B cell (primary cell): ENCODE results near the gene ATRIP. TPM values are rescaled to one million over a fixed set of nuclear protein-coding genes. Genes with fewer than 3 reads are reported as not detected.

Experiments
- ATAC-seq: fragments of 200-7000 bp; cut with Tn5 transposase; one replicate; pipeline ENCODE4 v1.10.0; 2021; ENCODE audit warnings: low read depth, mild to moderate bottlenecking, moderate number of reproducible peaks, moderate library complexity
- CTCF ChIA-PET: fragments of 350-600 bp; sonication (Branson Sonifier 250); formaldehyde crosslinking; loops from one replicate; lab custom pipeline; 2021; ENCODE audit warnings: antibody characterized with exemption, inconsistent platforms; lab: Charles Lee
- POLR2A ChIA-PET: fragments of 350-600 bp; sonication (Branson Sonifier 250); formaldehyde crosslinking; loops from one replicate; lab custom pipeline; 2021; ENCODE audit warnings: antibody characterized with exemption; lab: Charles Lee
- DNase-seq: peaks from one replicate; pipeline ENCODE4 v3.0.0; 2013
- H2AFZ ChIP-seq: 2 replicates; pipeline ENCODE4 v1.6.1; 2012; ENCODE audit warnings: mild to moderate bottlenecking, low read depth, low read length; ENCODE audit not compliant: insufficient read depth, poor library complexity, severe bottlenecking
- H3K27ac ChIP-seq, 2 donors: 1 replicate in 1 of 2; 2 replicates in 1 of 2; pipeline ENCODE4 v1.5.1; 2012 to 2013; ENCODE audit warnings: low read length in 2 of 2, mild to moderate bottlenecking in 2 of 2, moderate library complexity in 1 of 2
- H3K27me3 ChIP-seq, 4 experiments: fragments of 200-600 bp in 1 of 4; sonication (generic) in 1 of 4; replicated peaks in 1 of 4; 1 replicate in 2 of 4; 2 replicates in 2 of 4; pipeline versions ENCODE4 v1.6.1 to v1.7.0; 2013 to 2016; ENCODE audit warnings: low read length in 3 of 4, mild to moderate bottlenecking in 2 of 4, mixed read lengths in 1 of 4, moderate library complexity in 1 of 4; ENCODE audit not compliant: insufficient read depth in 4 of 4, control insufficient read depth in 3 of 4; ENCODE audit errors: control extremely low read depth in 1 of 4
- H3K36me3 ChIP-seq, 2 experiments: replicated peaks in 1 of 2; 1 replicate in 1 of 2; 2 replicates in 1 of 2; pipeline versions ENCODE4 v1.6.1 to v1.7.1; 2013; ENCODE audit warnings: low read length in 1 of 2; ENCODE audit not compliant: insufficient read depth in 2 of 2, control insufficient read depth in 1 of 2; ENCODE audit errors: control extremely low read depth in 1 of 2, extremely low read depth in 1 of 2
- H3K4me1 ChIP-seq, 2 donors: fragments of 200-600 bp in 1 of 2; sonication (generic) in 1 of 2; 1 replicate in 1 of 2; 2 replicates in 1 of 2; pipeline versions ENCODE4 v1.5.1 to v1.6.1; 2013 to 2017; ENCODE audit warnings: low read length in 2 of 2; ENCODE audit not compliant: control insufficient read depth in 2 of 2, insufficient read depth in 2 of 2
- H3K4me2 ChIP-seq: replicated peaks from 2 replicates; pipeline ENCODE3; 2012; ENCODE audit warnings: mild to moderate bottlenecking, low read depth, low read length; ENCODE audit not compliant: poor library complexity, severe bottlenecking
- H3K4me3 ChIP-seq, 5 experiments: fragments of 200-600 bp in 1 of 5; sonication (generic) in 1 of 5; 1 replicate in 3 of 5; 2 replicates in 2 of 5; pipeline versions ENCODE4 v1.5.1 to v1.7.0; 2011 to 2016; ENCODE audit warnings: low read length in 4 of 5, mild to moderate bottlenecking in 4 of 5, low read depth in 2 of 5, control low read depth in 1 of 5, moderate library complexity in 1 of 5; ENCODE audit not compliant: insufficient read depth in 1 of 5; ENCODE audit errors: control extremely low read depth in 1 of 5, extremely low read depth in 1 of 5
- H3K79me2 ChIP-seq: fragments of 200-600 bp; sonication (generic); one replicate; pipeline ENCODE4 v1.6.0; 2016; ENCODE audit warnings: low read length; ENCODE audit not compliant: control insufficient read depth, insufficient read depth
- H3K9ac ChIP-seq: fragments of 200-600 bp; sonication (generic); 2 replicates; pipeline ENCODE4 v1.6.1; 2017; ENCODE audit warnings: mild to moderate bottlenecking, low read length, moderate library complexity
- H3K9me3 ChIP-seq, 3 donors: one replicate each; pipeline versions ENCODE4 v1.6.1 to v1.7.1; 2013; ENCODE audit warnings: low read length in 2 of 3; ENCODE audit not compliant: control insufficient read depth in 2 of 3, insufficient read depth in 1 of 3; ENCODE audit errors: control extremely low read depth in 1 of 3
- H4K20me1 ChIP-seq: 2 replicates; pipeline ENCODE4 v1.6.0; 2012; ENCODE audit warnings: mild to moderate bottlenecking, low read length; ENCODE audit not compliant: insufficient read depth, control insufficient read depth, poor library complexity, severe bottlenecking
- H3K27ac Mint-ChIP-seq: one replicate; pipeline ENCODE4 v1.8.0; 2021; ENCODE audit warnings: mixed read lengths
- H3K27me3 Mint-ChIP-seq: one replicate; pipeline ENCODE4 v1.8.0; 2021; ENCODE audit warnings: mixed read lengths
- H3K4me1 Mint-ChIP-seq: one replicate; pipeline ENCODE4 v1.8.0; 2021; ENCODE audit warnings: mixed read lengths
- H3K4me3 Mint-ChIP-seq: one replicate; pipeline ENCODE4 v1.8.0; 2021; ENCODE audit warnings: mixed read lengths
- H3K9me3 Mint-ChIP-seq: one replicate; pipeline ENCODE4 v1.8.0; 2022; ENCODE audit warnings: mixed read lengths; ENCODE audit not compliant: insufficient read depth
- EZH2 ChIP-seq: IDR thresholded peaks from 2 replicates; pipeline ENCODE4 v1.6.1; 2012; ENCODE audit warnings: borderline replicate concordance, low read depth, mild to moderate bottlenecking, moderate library complexity, low read length; ENCODE audit not compliant: insufficient read depth, poor library complexity, severe bottlenecking
- WGBS: methylation state at CpG from one replicate; pipeline ENCODE4 v1.1.5; 2013; ENCODE audit warnings: missing lambda C conversion rate; ENCODE audit not compliant: insufficient coverage; 5-methylcytosine and 5-hydroxymethylcytosine counted together
- intact Hi-C: fragments of 100-400 bp; cut with micrococcal nuclease; formaldehyde crosslinking; loops from one replicate; pipeline ENCODE4 v1.10.0; 2022
- polyA plus RNA-seq: library from polyadenylated mRNA; depleted of rRNA; stranded (reverse); fragments of >200 nt; gene quantifications from 2 replicates; pipeline ENCODE4 v1.2.3, GENCODE V29; 2012
- total RNA-seq, 2 donors: library from RNA; stranded (reverse); fragments of 120-200 nt in 1 of 2; gene quantifications; 1 replicate in 1 of 2; 2 replicates in 1 of 2; pipeline versions ENCODE4 v1.2.3 to v1.2.4, GENCODE V29; 2013 to 2022
- TF ChIP-seq, protein P1 (sequence below): fragments of 200-600 bp; IDR thresholded peaks from one replicate; pipeline ENCODE4 v1.8.0; 2022; ENCODE audit warnings: antibody characterized with exemption, mild to moderate bottlenecking

ATRIP gene
- total and polyA plus RNA-seq, 2 donors (not counting 1 experiment from before 2014, with no cell fraction given) = 10.5 to 11.6 TPM

DNA sequence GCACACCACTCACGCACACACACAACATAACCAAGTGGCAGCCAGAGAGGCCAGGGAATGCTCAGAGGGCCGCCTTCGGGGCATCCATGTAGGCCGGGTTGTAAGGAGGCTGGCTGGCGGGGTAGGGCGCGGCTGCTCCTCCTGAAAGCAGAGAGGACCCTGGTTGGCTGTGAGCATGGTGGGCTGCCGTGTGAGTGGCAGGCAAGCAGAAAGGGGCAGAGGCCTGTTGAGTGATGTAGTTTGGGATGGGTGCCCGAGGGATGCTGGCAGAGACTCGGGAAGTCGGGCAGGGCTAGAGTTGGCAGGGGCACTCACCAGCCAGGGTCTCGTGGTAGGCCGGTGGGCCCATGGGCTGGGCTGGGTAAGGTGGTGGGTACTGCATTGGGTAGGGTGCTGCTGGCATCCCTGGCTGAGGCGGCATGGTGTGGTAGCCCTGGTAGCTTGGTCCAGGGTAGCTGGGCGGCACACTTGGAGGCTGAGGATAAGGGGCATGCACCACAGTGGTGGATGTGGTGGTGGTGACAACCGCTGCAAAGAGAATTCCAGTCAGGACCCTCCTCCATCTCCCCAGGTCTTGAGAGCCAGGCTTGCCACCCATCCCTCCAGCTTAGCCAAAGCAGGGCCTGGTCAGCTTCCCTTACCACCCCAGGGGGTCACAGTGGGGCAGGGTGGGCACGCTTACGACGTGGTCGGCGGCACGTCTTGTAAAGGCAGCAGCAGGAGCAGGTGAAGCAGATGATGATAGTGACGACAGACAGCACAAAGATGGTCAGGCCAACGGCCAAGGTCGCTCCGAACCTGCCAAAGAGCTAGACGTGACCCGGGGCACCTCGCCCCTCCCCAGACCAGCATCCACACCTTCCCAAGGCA lies 22.7 kb downstream of the ATRIP start:
- Histone ChIP-seq H2AFZ (no peak overlapping the region), H3K9ac (no peak overlapping the region), H3K9me3 (no peaks in the 10 kb centered on the region), H3K36me3 (peaks cover 0 to 37% of the 10 kb centered on the region in 2 experiments), H3K4me1 (peaks cover 67 to 78% of the 10 kb centered on the region in 2 donors), H3K27me3 (no peaks in the 10 kb centered on the region), H4K20me1 (peaks cover 35% of the 10 kb centered on the region), H3K4me3 (no peak overlapping the region), H3K27ac (peak overlapping the region; percentile 57 to 99), H3K4me2 (peak overlapping the region; percentile 95), H3K79me2 (peaks cover 86% of the 10 kb centered on the region)
- peak overlapping the region; percentile 94 for H3K4me3 Mint-ChIP-seq
- CTCF ChIA-PET = interaction anchor here (0.5 to 17.7 kb wide), 5 partner anchors 8 to 305 kb away, joined by 3 to 240 read pairs (median 4); partner anchors contain the start of gene SHISA5
- intact Hi-C loops = loop anchor here (10.0 kb wide), 1 partner anchor 216 kb away; the partner anchor contains the start of gene NCKIPSD
- WGBS = 94% methylated on average over 25 of the region's 29 CpGs
- no peak for ATAC-seq
- H3K27me3 Mint-ChIP-seq = no peaks in the 10 kb centered on the region
- peak overlapping the region; percentile 88 for H3K27ac Mint-ChIP-seq
- no peak for DNase-seq
- no peaks in the 10 kb centered on the region for H3K9me3 Mint-ChIP-seq
- TF ChIP-seq, protein P1, sequence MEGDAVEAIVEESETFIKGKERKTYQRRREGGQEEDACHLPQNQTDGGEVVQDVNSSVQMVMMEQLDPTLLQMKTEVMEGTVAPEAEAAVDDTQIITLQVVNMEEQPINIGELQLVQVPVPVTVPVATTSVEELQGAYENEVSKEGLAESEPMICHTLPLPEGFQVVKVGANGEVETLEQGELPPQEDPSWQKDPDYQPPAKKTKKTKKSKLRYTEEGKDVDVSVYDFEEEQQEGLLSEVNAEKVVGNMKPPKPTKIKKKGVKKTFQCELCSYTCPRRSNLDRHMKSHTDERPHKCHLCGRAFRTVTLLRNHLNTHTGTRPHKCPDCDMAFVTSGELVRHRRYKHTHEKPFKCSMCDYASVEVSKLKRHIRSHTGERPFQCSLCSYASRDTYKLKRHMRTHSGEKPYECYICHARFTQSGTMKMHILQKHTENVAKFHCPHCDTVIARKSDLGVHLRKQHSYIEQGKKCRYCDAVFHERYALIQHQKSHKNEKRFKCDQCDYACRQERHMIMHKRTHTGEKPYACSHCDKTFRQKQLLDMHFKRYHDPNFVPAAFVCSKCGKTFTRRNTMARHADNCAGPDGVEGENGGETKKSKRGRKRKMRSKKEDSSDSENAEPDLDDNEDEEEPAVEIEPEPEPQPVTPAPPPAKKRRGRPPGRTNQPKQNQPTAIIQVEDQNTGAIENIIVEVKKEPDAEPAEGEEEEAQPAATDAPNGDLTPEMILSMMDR = no peak
- TF ChIP-seq EZH2 = no peak
- peaks cover 66% of the 10 kb centered on the region for H3K4me1 Mint-ChIP-seq
- POLR2A ChIA-PET = no interaction called here

GRCh38 chr3:48470286-48470685 lies 23.7 kb downstream of the ATRIP start:
- Mint-ChIP-seq H3K4me1 (peaks cover 70% of the 10 kb centered on the region), H3K4me3 (peak overlapping the region; percentile 94), H3K9me3 (no peaks in the 10 kb centered on the region), H3K27me3 (no peaks in the 10 kb centered on the region), H3K27ac (peak overlapping the region; percentile 88)
- CTCF ChIA-PET = interaction anchor here (1.8 to 17.7 kb wide), 2 partner anchors 34 to 37 kb away, joined by 5 to 240 read pairs; partner anchors contain the start of gene SHISA5
- Histone ChIP-seq H3K4me2 (peak overlapping the region; percentile 95), H3K27me3 (no peaks in the 10 kb centered on the region), H3K4me3 (no peak overlapping the region), H3K9me3 (no peaks in the 10 kb centered on the region), H3K9ac (no peak overlapping the region), H3K27ac (peak overlapping the region; percentile 57 to 99), H3K4me1 (peaks cover 65 to 75% of the 10 kb centered on the region in 2 donors), H3K79me2 (peaks cover 89% of the 10 kb centered on the region), H2AFZ (no peak overlapping the region), H4K20me1 (peaks cover 35% of the 10 kb centered on the region), H3K36me3 (peaks cover 0 to 38% of the 10 kb centered on the region in 2 experiments)
- DNase-seq (no peak), ATAC-seq (no peak)
- 83% methylated on average over 1 of the region's 1 CpG for WGBS
- intact Hi-C loops = no loop called here
- TF ChIP-seq EZH2 = no peak
- TF ChIP-seq, protein P1 = no peak
- POLR2A ChIA-PET = interaction anchor here (0.5 kb wide), 1 partner anchor 56 kb away, joined by 5 read pairs; no protein-coding TSS in a partner anchor
